ENCODE measurements around the gene KEAP1. TPM values are rescaled to one million over a fixed set of nuclear protein-coding genes. Genes with fewer than 3 reads are reported as not detected.

Gene KEAP1
- total and polyA plus RNA-seq, 2 of the 13 experiments (the other 11 are each of a cell fraction or from before 2014, with no cell fraction given) = 56.7 to 72.9 TPM

DNA sequence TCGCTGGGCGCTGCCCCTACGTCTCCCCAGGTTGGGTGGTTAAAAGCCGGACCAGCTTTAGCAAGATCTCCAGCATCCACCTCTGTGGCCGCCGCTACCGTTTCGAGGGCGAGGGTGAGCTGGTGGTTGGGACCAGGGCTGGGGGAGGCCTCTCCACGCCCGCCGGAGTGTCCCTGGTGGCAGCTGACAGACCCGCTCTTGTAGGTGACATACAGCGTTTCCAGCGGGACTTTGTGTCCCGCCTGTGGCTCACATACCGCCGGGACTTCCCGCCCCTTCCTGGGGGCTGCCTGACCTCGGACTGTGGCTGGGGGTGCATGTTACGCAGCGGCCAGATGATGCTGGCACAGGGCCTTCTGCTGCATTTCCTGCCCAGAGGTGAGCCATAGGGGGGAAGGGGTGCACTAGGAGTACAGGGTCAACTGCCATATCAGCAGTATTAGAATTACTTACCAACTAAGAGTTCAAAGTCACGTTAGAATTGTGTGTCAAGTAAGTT is 41.6 kb upstream of the KEAP1 start (continued):
- TF ChIP-seq, protein P1, sequence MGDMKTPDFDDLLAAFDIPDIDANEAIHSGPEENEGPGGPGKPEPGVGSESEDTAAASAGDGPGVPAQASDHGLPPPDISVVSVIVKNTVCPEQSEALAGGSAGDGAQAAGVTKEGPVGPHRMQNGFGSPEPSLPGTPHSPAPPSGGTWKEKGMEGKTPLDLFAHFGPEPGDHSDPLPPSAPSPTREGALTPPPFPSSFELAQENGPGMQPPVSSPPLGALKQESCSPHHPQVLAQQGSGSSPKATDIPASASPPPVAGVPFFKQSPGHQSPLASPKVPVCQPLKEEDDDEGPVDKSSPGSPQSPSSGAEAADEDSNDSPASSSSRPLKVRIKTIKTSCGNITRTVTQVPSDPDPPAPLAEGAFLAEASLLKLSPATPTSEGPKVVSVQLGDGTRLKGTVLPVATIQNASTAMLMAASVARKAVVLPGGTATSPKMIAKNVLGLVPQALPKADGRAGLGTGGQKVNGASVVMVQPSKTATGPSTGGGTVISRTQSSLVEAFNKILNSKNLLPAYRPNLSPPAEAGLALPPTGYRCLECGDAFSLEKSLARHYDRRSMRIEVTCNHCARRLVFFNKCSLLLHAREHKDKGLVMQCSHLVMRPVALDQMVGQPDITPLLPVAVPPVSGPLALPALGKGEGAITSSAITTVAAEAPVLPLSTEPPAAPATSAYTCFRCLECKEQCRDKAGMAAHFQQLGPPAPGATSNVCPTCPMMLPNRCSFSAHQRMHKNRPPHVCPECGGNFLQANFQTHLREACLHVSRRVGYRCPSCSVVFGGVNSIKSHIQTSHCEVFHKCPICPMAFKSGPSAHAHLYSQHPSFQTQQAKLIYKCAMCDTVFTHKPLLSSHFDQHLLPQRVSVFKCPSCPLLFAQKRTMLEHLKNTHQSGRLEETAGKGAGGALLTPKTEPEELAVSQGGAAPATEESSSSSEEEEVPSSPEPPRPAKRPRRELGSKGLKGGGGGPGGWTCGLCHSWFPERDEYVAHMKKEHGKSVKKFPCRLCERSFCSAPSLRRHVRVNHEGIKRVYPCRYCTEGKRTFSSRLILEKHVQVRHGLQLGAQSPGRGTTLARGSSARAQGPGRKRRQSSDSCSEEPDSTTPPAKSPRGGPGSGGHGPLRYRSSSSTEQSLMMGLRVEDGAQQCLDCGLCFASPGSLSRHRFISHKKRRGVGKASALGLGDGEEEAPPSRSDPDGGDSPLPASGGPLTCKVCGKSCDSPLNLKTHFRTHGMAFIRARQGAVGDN (CRISPR knock-in tag; IDR thresholded peaks at IDR 0.05) = peak; percentile 56; the same call in 1 of the 2 replicates
- TF ChIP-seq PRPF4 (IDR thresholded peaks at IDR 0.05; ENCODE audit: low read depth, low read length, poor library complexity, severe bottlenecking) = no peak
- TF ChIP-seq SP4 (CRISPR knock-in tag; IDR thresholded peaks at IDR 0.05) = peak; percentile 37; the same call in 1 of the 2 replicates
- TF ChIP-seq ZZZ3 (CRISPR knock-in tag; IDR thresholded peaks at IDR 0.05; ENCODE audit: borderline replicate concordance) = no peak
- no peak for TF ChIP-seq ZBTB7B (CRISPR knock-in tag; IDR thresholded peaks at IDR 0.05)
- TF ChIP-seq, protein P2, sequence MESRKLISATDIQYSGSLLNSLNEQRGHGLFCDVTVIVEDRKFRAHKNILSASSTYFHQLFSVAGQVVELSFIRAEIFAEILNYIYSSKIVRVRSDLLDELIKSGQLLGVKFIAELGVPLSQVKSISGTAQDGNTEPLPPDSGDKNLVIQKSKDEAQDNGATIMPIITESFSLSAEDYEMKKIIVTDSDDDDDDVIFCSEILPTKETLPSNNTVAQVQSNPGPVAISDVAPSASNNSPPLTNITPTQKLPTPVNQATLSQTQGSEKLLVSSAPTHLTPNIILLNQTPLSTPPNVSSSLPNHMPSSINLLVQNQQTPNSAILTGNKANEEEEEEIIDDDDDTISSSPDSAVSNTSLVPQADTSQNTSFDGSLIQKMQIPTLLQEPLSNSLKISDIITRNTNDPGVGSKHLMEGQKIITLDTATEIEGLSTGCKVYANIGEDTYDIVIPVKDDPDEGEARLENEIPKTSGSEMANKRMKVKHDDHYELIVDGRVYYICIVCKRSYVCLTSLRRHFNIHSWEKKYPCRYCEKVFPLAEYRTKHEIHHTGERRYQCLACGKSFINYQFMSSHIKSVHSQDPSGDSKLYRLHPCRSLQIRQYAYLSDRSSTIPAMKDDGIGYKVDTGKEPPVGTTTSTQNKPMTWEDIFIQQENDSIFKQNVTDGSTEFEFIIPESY (CRISPR knock-in tag; IDR thresholded peaks at IDR 0.05) = peak; percentile 93
- 0 out of 2 replicates have a peak, but pooled peaks have one; percentile 16 for TF ChIP-seq REPIN1 (CRISPR knock-in tag; IDR thresholded peaks at IDR 0.05; ENCODE audit: borderline replicate concordance, low read depth)
- no peak for TF ChIP-seq BCL6 (CRISPR knock-in tag; IDR thresholded peaks at IDR 0.05)
- TF ChIP-seq MAF1 (CRISPR knock-in tag; IDR thresholded peaks at IDR 0.05; ENCODE audit: borderline replicate concordance) = no peak
- TF ChIP-seq MXD3 (CRISPR knock-in tag; IDR thresholded peaks at IDR 0.05) = no peak
- peak; percentile 47 for TF ChIP-seq TEAD3 (CRISPR knock-in tag; optimal IDR thresholded peaks at IDR 0.05; ENCODE audit: borderline replicate concordance)
- peak; percentile 46 for TF ChIP-seq MAFF (IDR thresholded peaks at IDR 0.05; ENCODE audit: low read depth, low read length)
- no peak for TF ChIP-seq SPEN (CRISPR knock-in tag; IDR thresholded peaks at IDR 0.05; ENCODE audit: low read depth)
- peak; percentile 83 for TF ChIP-seq ZNF629 (CRISPR knock-in tag; conservative IDR thresholded peaks at IDR 0.05)
- TF ChIP-seq RARA (CRISPR knock-in tag; IDR thresholded peaks at IDR 0.05) = no peak
- no peak for TF ChIP-seq FOXP4 (CRISPR knock-in tag; IDR thresholded peaks at IDR 0.05)
- TF ChIP-seq ELF1 (CRISPR knock-in tag; IDR thresholded peaks at IDR 0.05) = no peak
- no peak for TF ChIP-seq CEBPB (IDR thresholded peaks at IDR 0.05; ENCODE audit: borderline replicate concordance, low read depth, low read length)
- no peak for TF ChIP-seq ZSCAN25 (CRISPR knock-in tag; IDR thresholded peaks at IDR 0.05)
- 0 out of 2 replicates have a peak, but pooled peaks have one; percentile 49 for TF ChIP-seq SNAPC2 (CRISPR knock-in tag; IDR thresholded peaks at IDR 0.05)
- no peak for TF ChIP-seq NR2F2 (IDR thresholded peaks at IDR 0.05; ENCODE audit: borderline replicate concordance, low read depth)
- no peak for TF ChIP-seq ZSCAN20 (CRISPR knock-in tag; IDR thresholded peaks at IDR 0.05; ENCODE audit: borderline replicate concordance)
- no peak for TF ChIP-seq ZNF160 (CRISPR knock-in tag; IDR thresholded peaks at IDR 0.05)
- TF ChIP-seq ZNF251 (CRISPR knock-in tag; IDR thresholded peaks at IDR 0.05) = no peak

Data from HepG2 (cell line).